ENCODE measurements around the gene RERE. TPM values are rescaled to one million over a fixed set of nuclear protein-coding genes. Genes with fewer than 3 reads are reported as not detected.

The RERE gene
- total and polyA plus RNA-seq, 2 experiments from 2014 or later, result 148 to 170 TPM

GRCh38 chr1:8541961-8542521 lies 275.4 kb downstream of the RERE start:
- H3K9me3 Mint-ChIP-seq, result no peaks in the 10 kb centered on the region
- 0 out of 3 replicates have a peak, but pooled peaks cover 4% of the 10 kb centered on the region for H3K4me1 Mint-ChIP-seq
- H3K36me3 ChIP-seq (ENCODE audit: insufficient read depth), result no peaks in the 10 kb centered on the region
- no peaks in the 10 kb centered on the region for H3K4me1 ChIP-seq (ENCODE audit: insufficient read depth)
- no peak overlapping the region for H3K27ac Mint-ChIP-seq
- H3K9me2 ChIP-seq (ENCODE audit: insufficient read depth), result no peaks in the 10 kb centered on the region
- ATAC-seq (no peak), DNase-seq (ENCODE audit: low spot score) (no peak)
- H3K27me3 ChIP-seq (ENCODE audit: insufficient read depth), result no peaks in the 10 kb centered on the region
- peaks cover 4% of the 10 kb centered on the region; the same call in 1 of the 2 replicates for H4K20me1 ChIP-seq (replicated peaks; ENCODE audit: insufficient read depth)
- no peak overlapping the region for H3K4me3 Mint-ChIP-seq
- H2AFZ ChIP-seq, result no peak overlapping the region
- peaks cover 34% of the 10 kb centered on the region; the same call in 2 of the 3 replicates for H3K36me3 Mint-ChIP-seq (ENCODE audit: low read depth)
- H3K79me2 ChIP-seq (replicated peaks; ENCODE audit: insufficient read depth), result peaks cover 44% of the 10 kb centered on the region
- TF ChIP-seq CTCF (conservative IDR thresholded peaks at IDR 0.05; ENCODE audit: low read depth in 2 of 2), result no peak
- TF ChIP-seq POLR2AphosphoS5 (IDR thresholded peaks at IDR 0.05; ENCODE audit: low read depth), result no peak
- TF ChIP-seq REST (IDR thresholded peaks at IDR 0.05; ENCODE audit: unreplicated experiment), result no peak
- no peak for TF ChIP-seq CREB1 (CRISPR knock-in tag; IDR thresholded peaks at IDR 0.05; ENCODE audit: low read depth)
- TF ChIP-seq EZH2 (IDR thresholded peaks at IDR 0.05; ENCODE audit: low read depth, unreplicated experiment), result no peak
- TF ChIP-seq ETS1 (IDR thresholded peaks at IDR 0.05), result no peak
- no peak for TF ChIP-seq NANOG (IDR thresholded peaks at IDR 0.05; ENCODE audit: borderline replicate concordance)
- TF ChIP-seq ZNF462 (CRISPR knock-in tag; IDR thresholded peaks at IDR 0.05), result no peak
- no peak for TF ChIP-seq ZNF331 (CRISPR knock-in tag; IDR thresholded peaks at IDR 0.05; ENCODE audit: low read depth)
- no peak for TF ChIP-seq JUNB (IDR thresholded peaks at IDR 0.05; ENCODE audit: unreplicated experiment)
- TF ChIP-seq EZH2phosphoT487 (IDR thresholded peaks at IDR 0.05; ENCODE audit: unreplicated experiment), result no peak
- TF ChIP-seq STAT1 (IDR thresholded peaks at IDR 0.05; ENCODE audit: unreplicated experiment), result no peak
- TF ChIP-seq ZNF114 (CRISPR knock-in tag; IDR thresholded peaks at IDR 0.05), result no peak
- no peak overlapping the region for H3K4me3 ChIP-seq
- no peaks in the 10 kb centered on the region for H3F3A ChIP-seq (replicated peaks; ENCODE audit: low read depth)
- no peak overlapping the region for H3K4me2 ChIP-seq
- no peak overlapping the region for H3K27ac ChIP-seq (ENCODE audit: low read depth)
- H3K27me3 Mint-ChIP-seq (ENCODE audit: insufficient read depth, low read depth, poor library complexity), result peaks cover 4% of the 10 kb centered on the region
